LNCAP (cell line): Measurements from ENCODE around the gene SS18L1.

Experiments
- CTCF ChIP-seq: fragments of 450-650 bp; IDR thresholded peaks from 2 replicates; pipeline ENCODE4 v1.5.1; 2017; ENCODE audit warnings: mild to moderate bottlenecking

Gene SS18L1

DNA sequence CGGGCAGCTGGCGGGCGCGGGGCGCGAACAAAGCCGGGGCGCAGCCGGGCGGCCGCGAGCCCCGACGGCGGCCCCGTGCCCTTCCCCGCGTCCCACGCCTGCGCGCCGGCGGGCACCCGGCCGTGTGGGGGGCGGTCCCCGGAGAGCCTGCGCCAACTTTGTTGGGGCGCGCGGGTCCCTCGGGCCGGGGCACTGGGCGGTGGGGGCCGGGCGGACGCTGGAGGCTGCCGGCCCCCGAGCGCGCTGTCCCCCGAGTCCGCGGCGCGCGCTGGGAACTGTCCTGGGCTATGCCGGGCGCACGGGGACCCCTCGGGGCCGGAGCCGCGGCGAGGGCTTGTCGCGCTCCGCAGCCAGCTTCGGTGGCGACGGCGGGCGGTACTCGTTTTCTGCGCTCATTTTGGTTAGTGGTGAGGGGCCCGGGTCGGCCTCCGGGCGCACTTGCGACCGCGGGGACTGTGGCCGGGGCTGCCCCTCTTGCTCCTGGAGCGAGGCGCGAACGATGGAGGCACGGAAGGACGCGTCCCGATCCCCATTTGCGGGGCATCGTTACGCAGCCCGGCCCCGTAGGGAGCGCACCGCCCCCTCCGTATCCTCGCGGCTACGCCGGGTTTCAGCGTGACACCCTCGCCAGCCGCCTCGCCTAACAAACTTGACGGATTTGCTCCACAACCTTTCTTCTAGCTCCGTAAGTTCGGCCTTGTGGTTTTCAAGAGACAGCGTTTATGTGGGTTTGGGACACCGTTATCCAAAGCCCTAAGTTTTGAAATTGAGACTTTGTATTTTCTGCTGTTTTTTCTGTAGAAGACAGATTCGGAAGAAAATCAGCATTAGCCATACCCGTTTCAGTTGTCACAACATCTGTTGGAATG is 622 bp downstream of the SS18L1 start:
- no peak for TF ChIP-seq CTCF

DNA sequence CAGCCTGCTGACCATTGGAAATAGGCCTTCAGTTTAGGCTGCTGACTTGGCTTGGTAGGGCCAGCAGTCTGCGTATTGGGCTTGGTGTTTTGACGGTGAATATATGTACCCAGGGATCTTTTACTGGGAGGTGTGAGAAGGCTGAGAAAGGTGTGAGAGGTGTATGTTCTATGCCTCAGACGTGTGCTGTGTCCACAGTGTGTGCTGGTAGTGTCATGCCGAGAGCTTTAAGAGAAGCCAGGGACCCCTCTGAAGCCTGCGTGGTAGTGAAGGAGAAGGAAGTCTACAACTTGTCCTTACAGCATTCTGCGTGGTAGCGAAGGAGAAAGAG is 2.1 kb downstream of the SS18L1 start:
- TF ChIP-seq CTCF: no peak

DNA sequence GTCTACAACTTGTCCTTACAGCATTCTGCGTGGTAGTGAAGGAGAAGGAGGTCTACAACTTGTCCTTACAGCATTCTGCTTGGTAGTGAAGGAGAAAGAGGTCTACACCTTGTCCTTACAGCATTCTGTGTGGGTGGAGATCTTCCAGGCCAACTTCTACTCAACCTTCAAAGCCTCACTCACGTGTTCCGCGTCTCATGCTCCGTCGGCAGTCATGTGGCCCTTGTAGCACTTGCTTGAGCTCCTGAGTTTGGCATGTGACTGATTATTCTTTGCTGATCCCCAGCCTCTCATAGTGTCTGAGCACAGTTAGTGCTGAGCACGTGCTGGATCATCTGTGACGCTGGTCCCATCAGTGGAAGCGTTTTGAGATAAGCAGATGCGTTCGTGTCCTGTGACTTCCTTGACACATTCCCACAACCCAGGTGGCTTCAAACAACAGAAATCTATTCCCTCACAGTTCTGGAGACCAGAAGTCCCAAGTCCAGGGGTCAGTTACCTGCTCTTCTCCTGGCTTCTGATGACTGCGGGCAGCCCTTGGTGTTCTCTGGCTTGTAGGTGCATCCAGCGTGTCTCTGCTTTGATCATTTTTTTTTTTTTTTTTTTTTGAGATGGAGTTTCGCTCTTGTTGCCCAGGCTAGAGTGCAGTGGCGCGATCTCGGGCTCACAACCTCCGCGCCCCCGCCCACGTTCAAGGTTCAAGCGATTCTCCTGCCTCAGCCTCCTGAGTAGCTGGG is 2.6 kb downstream of the SS18L1 start:
- TF ChIP-seq CTCF: no peak

DNA sequence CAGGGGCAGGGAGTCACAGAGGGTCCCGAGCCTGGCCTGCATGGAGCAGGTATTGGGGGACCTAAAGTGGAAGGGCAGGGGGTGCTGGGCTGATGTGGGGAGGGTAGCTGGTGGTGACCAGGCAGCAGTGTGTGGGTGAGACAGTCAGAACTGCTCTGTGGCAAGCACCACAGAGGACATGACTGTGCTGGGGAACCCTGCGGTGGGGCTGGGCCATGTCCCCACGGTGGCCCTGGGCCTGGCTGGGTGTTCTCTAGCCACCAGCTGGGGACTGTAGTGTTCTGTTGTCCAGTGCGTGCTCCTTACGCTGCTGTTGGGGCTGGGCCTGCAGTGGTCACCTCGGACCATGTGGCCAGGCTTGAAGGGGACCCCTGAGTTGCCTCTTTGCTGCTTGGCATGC is 3.6 kb downstream of the SS18L1 start:
- no peak for TF ChIP-seq CTCF

GRCh38 chr20:62147528-62147927 is 4.0 kb downstream of the SS18L1 start:
- TF ChIP-seq CTCF: no peak

- TF ChIP-seq CTCF: no peak
Observed at GRCh38 chr20:62148908-62149314, 5.3 kb downstream of the SS18L1 start.

GRCh38 chr20:62149532-62150309 is 6.2 kb downstream of the SS18L1 start:
- TF ChIP-seq CTCF: no peak
